Naive thymus-derived CD4-positive, alpha-beta T cell (primary cell): ENCODE measurements around the gene LNX1. TPM values are rescaled to one million over a fixed set of nuclear protein-coding genes. Genes with fewer than 3 reads are reported as not detected.
A peak's percentile ranks its signal among the peaks of the same experiment; 100 is the strongest.

Source experiments
- ATAC-seq: fragments of 150-1000 bp; cut with Tn5 transposase; 2 replicates; pipeline ENCODE4 v1.10.0; 2021; ENCODE audit warnings: mild to moderate bottlenecking, moderate library complexity
- CTCF ChIA-PET: fragments of 350-600 bp; sonication (Branson Sonifier 250); formaldehyde crosslinking; loops from one replicate; lab custom pipeline; 2021; ENCODE audit warnings: antibody characterized with exemption; lab: Charles Lee
- POLR2A ChIA-PET: fragments of 350-600 bp; sonication (Branson Sonifier 250); formaldehyde crosslinking; loops from one replicate; lab custom pipeline; 2021; ENCODE audit warnings: antibody characterized with exemption, inconsistent platforms; lab: Charles Lee
- DNase-seq, 9 donors: peaks; one replicate each; pipeline versions ENCODE4 v3.0.0 to v3.0.0-alpha.2; 2020 to 2022; ENCODE audit warnings: mixed read lengths in 1 of 9
- H3K27ac ChIP-seq: one replicate; pipeline ENCODE4 v1.7.0; 2013; ENCODE audit warnings: mild to moderate bottlenecking, low read depth, low read length, moderate library complexity
- H3K27me3 ChIP-seq, 2 donors: one replicate each; pipeline ENCODE4 v1.7.0; 2013; ENCODE audit warnings: low read length in 2 of 2, mild to moderate bottlenecking in 2 of 2, moderate library complexity in 2 of 2; ENCODE audit not compliant: control insufficient read depth in 2 of 2, insufficient read depth in 2 of 2
- H3K36me3 ChIP-seq, 3 experiments: 1 replicate in 2 of 3; 2 replicates in 1 of 3; pipeline ENCODE4 v1.7.0; 2013; ENCODE audit warnings: low read length in 3 of 3, mild to moderate bottlenecking in 3 of 3, moderate library complexity in 1 of 3; ENCODE audit not compliant: insufficient read depth in 3 of 3, control insufficient read depth in 2 of 3
- H3K4me1 ChIP-seq, 2 donors: one replicate each; pipeline ENCODE4 v1.7.0; 2013; ENCODE audit warnings: low read length in 2 of 2, mild to moderate bottlenecking in 2 of 2, moderate library complexity in 1 of 2; ENCODE audit not compliant: control insufficient read depth in 2 of 2, insufficient read depth in 2 of 2
- H3K4me3 ChIP-seq: 2 replicates; pipeline ENCODE4 v1.7.0; 2013; ENCODE audit warnings: mild to moderate bottlenecking, low read length
- H3K9me3 ChIP-seq, 3 experiments: 1 replicate in 2 of 3; 2 replicates in 1 of 3; pipeline ENCODE4 v1.7.0; 2013; ENCODE audit warnings: low read length in 3 of 3; ENCODE audit not compliant: control insufficient read depth in 2 of 3
- H3K27ac Mint-ChIP-seq, 9 donors: one replicate each; pipeline ENCODE4 v1.8.0; 2020 to 2022; ENCODE audit warnings: mixed read lengths in 9 of 9, mild to moderate bottlenecking in 8 of 9, moderate library complexity in 5 of 9, inconsistent platforms in 2 of 9
- H3K27me3 Mint-ChIP-seq, 5 donors: one replicate each; pipeline ENCODE4 v1.8.0; 2021 to 2022; ENCODE audit warnings: mixed read lengths in 5 of 5, mild to moderate bottlenecking in 1 of 5
- H3K36me3 Mint-ChIP-seq, 5 donors: one replicate each; pipeline ENCODE4 v1.8.0; 2020 to 2022; ENCODE audit warnings: mixed read lengths in 5 of 5, mild to moderate bottlenecking in 3 of 5, inconsistent platforms in 1 of 5
- H3K4me1 Mint-ChIP-seq, 7 donors: one replicate each; pipeline ENCODE4 v1.8.0; 2020 to 2022; ENCODE audit warnings: mixed read lengths in 7 of 7, mild to moderate bottlenecking in 3 of 7, inconsistent platforms in 1 of 7
- H3K4me3 Mint-ChIP-seq, 10 donors: one replicate each; pipeline ENCODE4 v1.8.0; 2020 to 2022; ENCODE audit warnings: mild to moderate bottlenecking in 10 of 10, mixed read lengths in 10 of 10, moderate library complexity in 6 of 10, inconsistent platforms in 2 of 10
- H3K9me3 Mint-ChIP-seq, 11 donors: one replicate each; pipeline ENCODE4 v1.8.0; 2020 to 2022; ENCODE audit warnings: mixed read lengths in 11 of 11, mild to moderate bottlenecking in 4 of 11, inconsistent platforms in 1 of 11, moderate library complexity in 1 of 11
- intact Hi-C, 2 donors: fragments of 100-400 bp; cut with micrococcal nuclease; formaldehyde crosslinking; loops; one replicate each; pipeline ENCODE4 v1.15.1; 2023
- polyA plus RNA-seq, 2 donors: library from polyadenylated mRNA; unstranded; fragments of 300-500 nt; fragmentation: Illumina TruSeq; gene quantifications; one replicate each; pipeline ENCODE4 v1.2.3, GENCODE V29; 2021
- total RNA-seq, 6 experiments: library from RNA in 5 of 6; stranded (reverse) in 5 of 6; gene quantifications; 1 replicate in 5 of 6; 2 replicates in 1 of 6; pipeline ENCODE4 v1.2.3 and lab custom pipeline; 2021 to 2026

Gene LNX1
- total and polyA plus RNA-seq, 7 experiments from 2014 or later: 0.09 to 0.48 TPM; not detected in 5

- Mint-ChIP-seq H3K36me3 (peaks cover 3 to 43% (median 18%) of the 10 kb centered on the region in 5 donors), H3K4me3 (no peak overlapping the region), H3K9me3 (no peaks in the 10 kb centered on the region), H3K27me3 (no peaks in the 10 kb centered on the region), H3K4me1 (peaks cover 5 to 33% (median 14%) of the 10 kb centered on the region in 7 donors), H3K27ac (no peak overlapping the region)
- Histone ChIP-seq H3K27me3 (no peaks in the 10 kb centered on the region), H3K9me3 (no peaks in the 10 kb centered on the region), H3K36me3 (peaks cover 0 to 13% (median 11%) of the 10 kb centered on the region in 3 experiments), H3K4me3 (no peak overlapping the region), H3K27ac (no peak overlapping the region), H3K4me1 (no peaks in the 10 kb centered on the region)
- POLR2A ChIA-PET: no interaction called here
- DNase-seq (no peak), ATAC-seq (no peak)
- intact Hi-C loops: no loop called here
- CTCF ChIA-PET: no interaction called here
Measured at GRCh38 chr4:53436251-53436650, 155.0 kb downstream of the LNX1 start.

- H3K27ac Mint-ChIP-seq: peak overlapping the region in 2 of 9 donors; percentile 48 to 76
- Histone ChIP-seq H3K27me3 (no peaks in the 10 kb centered on the region), H3K4me3 (no peak overlapping the region), H3K9me3 (no peaks in the 10 kb centered on the region), H3K27ac (no peak overlapping the region), H3K4me1 (peaks cover 0 to 4% of the 10 kb centered on the region in 2 donors), H3K36me3 (peaks cover 0 to 36% (median 8%) of the 10 kb centered on the region in 3 experiments)
- ATAC-seq (no peak), DNase-seq (no peak)
- no peak overlapping the region for H3K4me3 Mint-ChIP-seq
- ChIA-PET CTCF (no interaction called here), POLR2A (no interaction called here)
- no peaks in the 10 kb centered on the region for H3K9me3 Mint-ChIP-seq
- intact Hi-C loops: no loop called here
- H3K27me3 Mint-ChIP-seq: no peaks in the 10 kb centered on the region
- H3K36me3 Mint-ChIP-seq: peaks cover 9 to 51% (median 33%) of the 10 kb centered on the region in 5 donors
- H3K4me1 Mint-ChIP-seq: peaks cover 0 to 28% (median 16%) of the 10 kb centered on the region in 7 donors
Measured at GRCh38 chr4:53432528-53433424, 158.5 kb downstream of the LNX1 start.

DNA sequence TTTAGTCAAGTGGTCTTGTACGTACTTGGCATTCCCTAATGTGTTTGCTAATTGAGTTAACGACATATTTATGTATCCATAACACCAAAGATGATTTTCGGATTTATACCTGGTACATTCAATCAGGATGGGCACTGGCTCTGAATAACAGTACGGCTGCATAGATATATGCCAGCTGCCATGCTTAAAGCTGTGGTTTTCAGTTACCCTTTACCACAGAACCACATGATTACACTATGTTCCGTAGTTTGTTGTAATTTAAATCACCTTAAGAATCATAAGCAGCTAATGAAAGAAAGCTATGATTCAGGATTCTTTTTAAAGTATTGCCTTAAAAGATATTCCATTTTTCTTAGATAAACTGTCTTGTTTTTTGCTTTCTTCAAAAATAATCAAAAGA is 160.2 kb downstream of the LNX1 start:
- peaks cover 7 to 49% (median 34%) of the 10 kb centered on the region in 5 donors for H3K36me3 Mint-ChIP-seq
- H3K27ac ChIP-seq: no peak overlapping the region
- peaks cover 0 to 23% (median 16%) of the 10 kb centered on the region in 7 donors for H3K4me1 Mint-ChIP-seq
- H3K4me1 ChIP-seq: peaks cover 0 to 4% of the 10 kb centered on the region in 2 donors
- no peak overlapping the region for H3K4me3 ChIP-seq
- CTCF ChIA-PET: no interaction called here
- peak; percentile 46 for ATAC-seq
- H3K9me3 Mint-ChIP-seq: no peaks in the 10 kb centered on the region
- H3K9me3 ChIP-seq: no peaks in the 10 kb centered on the region
- H3K27me3 Mint-ChIP-seq: no peaks in the 10 kb centered on the region
- intact Hi-C loops: no loop called here
- peak overlapping the region in 4 of 9 donors; percentile 2 to 54 (median 24) for H3K27ac Mint-ChIP-seq
- H3K27me3 ChIP-seq: no peaks in the 10 kb centered on the region
- no peak for DNase-seq
- POLR2A ChIA-PET: no interaction called here
- no peak overlapping the region for H3K4me3 Mint-ChIP-seq
- H3K36me3 ChIP-seq: peaks cover 0 to 44% (median 8%) of the 10 kb centered on the region in 3 experiments

- DNase-seq (no peak), ATAC-seq (no peak)
- no peak overlapping the region for H3K4me3 ChIP-seq
- H3K4me1 Mint-ChIP-seq: peaks cover 10 to 33% (median 28%) of the 10 kb centered on the region in 7 donors
- H3K9me3 ChIP-seq: no peaks in the 10 kb centered on the region
- H3K36me3 ChIP-seq: peaks cover 0 to 37% (median 8%) of the 10 kb centered on the region in 3 experiments
- POLR2A ChIA-PET: no interaction called here
- H3K36me3 Mint-ChIP-seq: peaks cover 6 to 40% (median 29%) of the 10 kb centered on the region in 5 donors
- no peak overlapping the region for H3K4me3 Mint-ChIP-seq
- H3K4me1 ChIP-seq: peaks cover 0 to 4% of the 10 kb centered on the region in 2 donors
- H3K27ac Mint-ChIP-seq: no peak overlapping the region
- H3K27me3 Mint-ChIP-seq: no peaks in the 10 kb centered on the region
- intact Hi-C loops: no loop called here
- H3K9me3 Mint-ChIP-seq: no peaks in the 10 kb centered on the region
- no peak overlapping the region for H3K27ac ChIP-seq
- CTCF ChIA-PET: no interaction called here
- no peaks in the 10 kb centered on the region for H3K27me3 ChIP-seq
Measured at GRCh38 chr4:53427366-53427765, 163.9 kb downstream of the LNX1 start.

- ChIA-PET POLR2A (interaction anchor here (0.9 kb wide), 1 partner anchor 47 kb away, joined by 4 read pairs; the partner anchor contains the start of gene FIP1L1), CTCF (interaction anchor here (0.5 kb wide), 1 partner anchor 332 kb away, joined by 3 read pairs; no protein-coding TSS in a partner anchor)
- Mint-ChIP-seq H3K27me3 (no peaks in the 10 kb centered on the region), H3K9me3 (no peaks in the 10 kb centered on the region), H3K4me1 (peaks cover 3 to 23% (median 17%) of the 10 kb centered on the region in 7 donors), H3K27ac (peak overlapping the region in 4 of 9 donors; percentile 0 to 75 (median 6)), H3K4me3 (no peak overlapping the region), H3K36me3 (peaks cover 6 to 29% (median 18%) of the 10 kb centered on the region in 5 donors)
- DNase-seq: no peak
- no peak overlapping the region for H3K27ac ChIP-seq
- no peak for ATAC-seq
- H3K9me3 ChIP-seq: no peaks in the 10 kb centered on the region
- intact Hi-C loops: no loop called here
- H3K27me3 ChIP-seq: no peaks in the 10 kb centered on the region
- H3K4me3 ChIP-seq: no peak overlapping the region
- peaks cover 0 to 25% (median 3%) of the 10 kb centered on the region in 3 experiments for H3K36me3 ChIP-seq
- H3K4me1 ChIP-seq: no peaks in the 10 kb centered on the region
Measured at GRCh38 chr4:53424280-53424679, 167.0 kb downstream of the LNX1 start.

- Histone ChIP-seq H3K27ac (no peak overlapping the region), H3K9me3 (no peaks in the 10 kb centered on the region), H3K4me3 (no peak overlapping the region), H3K36me3 (peaks cover 0 to 8% (median 0%) of the 10 kb centered on the region in 3 experiments), H3K27me3 (no peaks in the 10 kb centered on the region), H3K4me1 (no peaks in the 10 kb centered on the region)
- POLR2A ChIA-PET: no interaction called here
- H3K4me3 Mint-ChIP-seq: no peak overlapping the region
- intact Hi-C loops: no loop called here
- DNase-seq (no peak), ATAC-seq (no peak)
- no peaks in the 10 kb centered on the region for H3K9me3 Mint-ChIP-seq
- peaks cover 6 to 27% (median 22%) of the 10 kb centered on the region in 7 donors for H3K4me1 Mint-ChIP-seq
- CTCF ChIA-PET: no interaction called here
- H3K36me3 Mint-ChIP-seq: peaks cover 0 to 25% (median 11%) of the 10 kb centered on the region in 5 donors
- no peaks in the 10 kb centered on the region for H3K27me3 Mint-ChIP-seq
- no peak overlapping the region for H3K27ac Mint-ChIP-seq
Measured at GRCh38 chr4:53422367-53422766, 168.9 kb downstream of the LNX1 start.
